Naive thymus-derived CD8-positive, alpha-beta T cell (primary cell): ENCODE measurements around the gene TGFBR3. TPM values are rescaled to one million over a fixed set of nuclear protein-coding genes. Genes with fewer than 3 reads are reported as not detected.

Source experiments
- ATAC-seq, 2 donors: fragments of 150-1000 bp; cut with Tn5 transposase in 1 of 2; sonication (Bioruptor Pico), chemical (Tn5 transposase) in 1 of 2; 1 replicate in 1 of 2; 2 replicates in 1 of 2; pipeline ENCODE4 v1.10.0; 2021; ENCODE audit warnings: mild to moderate bottlenecking in 2 of 2, moderate library complexity in 2 of 2
- POLR2A ChIA-PET: fragments of 350-600 bp; sonication (Branson Sonifier 250); formaldehyde crosslinking; loops from one replicate; lab custom pipeline; 2021; ENCODE audit warnings: antibody characterized with exemption; lab: Charles Lee
- DNase-seq, 10 donors: peaks; one replicate each; pipeline versions ENCODE4 v3.0.0 to v3.0.0-alpha.2; 2020 to 2022
- H3K27ac Mint-ChIP-seq, 10 donors: one replicate each; pipeline ENCODE4 v1.8.0; 2020 to 2022; ENCODE audit warnings: mild to moderate bottlenecking in 10 of 10, mixed read lengths in 10 of 10, moderate library complexity in 4 of 10, inconsistent platforms in 1 of 10
- H3K27me3 Mint-ChIP-seq, 5 donors: one replicate each; pipeline ENCODE4 v1.8.0; 2021 to 2022; ENCODE audit warnings: mixed read lengths in 5 of 5
- H3K36me3 Mint-ChIP-seq, 3 donors: one replicate each; pipeline ENCODE4 v1.8.0; 2020 to 2022; ENCODE audit warnings: mixed read lengths in 3 of 3, mild to moderate bottlenecking in 2 of 3, inconsistent platforms in 1 of 3
- H3K4me1 Mint-ChIP-seq, 4 donors: one replicate each; pipeline ENCODE4 v1.8.0; 2021 to 2022; ENCODE audit warnings: mixed read lengths in 4 of 4
- H3K4me3 Mint-ChIP-seq, 10 donors: one replicate each; pipeline ENCODE4 v1.8.0; 2020 to 2022; ENCODE audit warnings: mild to moderate bottlenecking in 10 of 10, mixed read lengths in 10 of 10, moderate library complexity in 6 of 10, inconsistent platforms in 1 of 10
- H3K9me3 Mint-ChIP-seq, 9 donors: one replicate each; pipeline ENCODE4 v1.8.0; 2020 to 2022; ENCODE audit warnings: mixed read lengths in 9 of 9, mild to moderate bottlenecking in 3 of 9, inconsistent platforms in 1 of 9, moderate library complexity in 1 of 9
- polyA plus RNA-seq, 3 donors: library from polyadenylated mRNA; unstranded; fragments of 300-500 nt; fragmentation: Illumina TruSeq; gene quantifications; one replicate each; pipeline ENCODE4 v1.2.3, GENCODE V29; 2021
- total RNA-seq, 8 experiments: library from RNA in 2 of 8; stranded (reverse) in 2 of 8; gene quantifications; one replicate each; pipeline ENCODE4 v1.2.3 and lab custom pipeline; 2021 to 2026

Gene TGFBR3
- total and polyA plus RNA-seq, 5 experiments from 2014 or later: 6.1 to 67.6 (median 11.6) TPM

- H3K27ac Mint-ChIP-seq: peak overlapping the region in 9 of 10 donors; percentile 30 to 100 (median 99)
- ATAC-seq: no peak
- H3K9me3 Mint-ChIP-seq: peaks cover 0 to 18% (median 0%) of the 10 kb centered on the region in 9 donors
- H3K27me3 Mint-ChIP-seq: no peaks in the 10 kb centered on the region
- DNase-seq: no peak
- H3K36me3 Mint-ChIP-seq: peaks cover 0 to 2% (median 0%) of the 10 kb centered on the region in 3 donors
- peak overlapping the region in 1 of 10 donors; percentile 23 for H3K4me3 Mint-ChIP-seq
- peaks cover 36 to 67% (median 54%) of the 10 kb centered on the region in 4 donors for H3K4me1 Mint-ChIP-seq
- POLR2A ChIA-PET: no interaction called here
Observed at GRCh38 chr1:91801496-91802115, 84.3 kb downstream of the TGFBR3 start.

GRCh38 chr1:91799863-91800262 lies 86.1 kb downstream of the TGFBR3 start:
- no peaks in the 10 kb centered on the region for H3K27me3 Mint-ChIP-seq
- H3K4me1 Mint-ChIP-seq: peaks cover 27 to 51% (median 42%) of the 10 kb centered on the region in 4 donors
- DNase-seq: no peak
- ATAC-seq: no peak
- POLR2A ChIA-PET: no interaction called here
- H3K36me3 Mint-ChIP-seq: peaks cover 0 to 6% (median 3%) of the 10 kb centered on the region in 3 donors
- peaks cover 0 to 18% (median 0%) of the 10 kb centered on the region in 9 donors for H3K9me3 Mint-ChIP-seq
- H3K27ac Mint-ChIP-seq: peak overlapping the region in 3 of 10 donors; percentile 26 to 72 (median 39)
- H3K4me3 Mint-ChIP-seq: no peak overlapping the region

- H3K27ac Mint-ChIP-seq: peak overlapping the region in 5 of 10 donors; percentile 26 to 72 (median 61)
- peaks cover 3 to 10% (median 4%) of the 10 kb centered on the region in 3 donors for H3K36me3 Mint-ChIP-seq
- POLR2A ChIA-PET: no interaction called here
- H3K4me1 Mint-ChIP-seq: peaks cover 21 to 45% (median 35%) of the 10 kb centered on the region in 4 donors
- peaks cover 0 to 18% (median 0%) of the 10 kb centered on the region in 9 donors for H3K9me3 Mint-ChIP-seq
- H3K4me3 Mint-ChIP-seq: no peak overlapping the region
- DNase-seq (no peak), ATAC-seq (no peak)
- no peaks in the 10 kb centered on the region for H3K27me3 Mint-ChIP-seq
Observed at GRCh38 chr1:91799159-91799558, 86.8 kb downstream of the TGFBR3 start.

GRCh38 chr1:91798740-91799139 lies 87.2 kb downstream of the TGFBR3 start:
- Mint-ChIP-seq H3K27ac (peak overlapping the region in 4 of 10 donors; percentile 54 to 87 (median 76)), H3K9me3 (peaks cover 0 to 15% (median 0%) of the 10 kb centered on the region in 9 donors), H3K27me3 (no peaks in the 10 kb centered on the region), H3K36me3 (peaks cover 3 to 10% (median 4%) of the 10 kb centered on the region in 3 donors), H3K4me1 (peaks cover 18 to 41% (median 31%) of the 10 kb centered on the region in 4 donors), H3K4me3 (no peak overlapping the region)
- POLR2A ChIA-PET: no interaction called here
- no peak for DNase-seq
- ATAC-seq: no peak

GRCh38 chr1:91798241-91798648 lies 87.7 kb downstream of the TGFBR3 start:
- Mint-ChIP-seq H3K36me3 (peaks cover 3 to 10% (median 4%) of the 10 kb centered on the region in 3 donors), H3K4me1 (peaks cover 15 to 37% (median 26%) of the 10 kb centered on the region in 4 donors), H3K27ac (peak overlapping the region in 6 of 10 donors; percentile 16 to 87 (median 66)), H3K9me3 (peaks cover 0 to 10% (median 0%) of the 10 kb centered on the region in 9 donors), H3K4me3 (no peak overlapping the region), H3K27me3 (no peaks in the 10 kb centered on the region)
- POLR2A ChIA-PET: no interaction called here
- DNase-seq (no peak), ATAC-seq (no peak)

- no peak for DNase-seq
- Mint-ChIP-seq H3K4me3 (no peak overlapping the region), H3K9me3 (peaks cover 0 to 2% (median 0%) of the 10 kb centered on the region in 9 donors), H3K36me3 (peaks cover 3 to 10% (median 4%) of the 10 kb centered on the region in 3 donors), H3K4me1 (peaks cover 10 to 31% (median 24%) of the 10 kb centered on the region in 4 donors), H3K27me3 (no peaks in the 10 kb centered on the region), H3K27ac (peak overlapping the region in 1 of 10 donors; percentile 25)
- no peak for ATAC-seq
- POLR2A ChIA-PET: no interaction called here
Observed at GRCh38 chr1:91797164-91797563, 88.8 kb downstream of the TGFBR3 start.

- DNase-seq: no peak
- Mint-ChIP-seq H3K4me1 (peaks cover 13 to 35% (median 30%) of the 10 kb centered on the region in 4 donors), H3K36me3 (peaks cover 3 to 10% (median 4%) of the 10 kb centered on the region in 3 donors), H3K27ac (peak overlapping the region in 2 of 10 donors; percentile 3 to 12), H3K4me3 (no peak overlapping the region), H3K27me3 (no peaks in the 10 kb centered on the region), H3K9me3 (peaks cover 0 to 2% (median 0%) of the 10 kb centered on the region in 9 donors)
- no peak for ATAC-seq
- POLR2A ChIA-PET: interaction anchor here (0.6 to 1.1 kb wide), 2 partner anchors 8 to 123 kb away, joined by 3 read pairs; no protein-coding TSS in a partner anchor
Observed at GRCh38 chr1:91796390-91796654, 89.6 kb downstream of the TGFBR3 start.

GRCh38 chr1:91795591-91796389 lies 90.2 kb downstream of the TGFBR3 start:
- H3K27me3 Mint-ChIP-seq: no peaks in the 10 kb centered on the region
- H3K27ac Mint-ChIP-seq: peak overlapping the region in 6 of 10 donors; percentile 2 to 40 (median 17)
- POLR2A ChIA-PET: interaction anchor here (0.6 to 1.1 kb wide), 2 partner anchors 9 to 122 kb away, joined by 3 read pairs; no protein-coding TSS in a partner anchor
- H3K4me1 Mint-ChIP-seq: peaks cover 18 to 40% (median 34%) of the 10 kb centered on the region in 4 donors
- ATAC-seq (no peak), DNase-seq (no peak)
- H3K4me3 Mint-ChIP-seq: no peak overlapping the region
- H3K9me3 Mint-ChIP-seq: peaks cover 0 to 2% (median 0%) of the 10 kb centered on the region in 9 donors
- H3K36me3 Mint-ChIP-seq: peaks cover 3 to 10% (median 4%) of the 10 kb centered on the region in 3 donors

GRCh38 chr1:91793877-91794276 lies 92.1 kb downstream of the TGFBR3 start:
- POLR2A ChIA-PET: interaction anchor here (0.7 to 1.3 kb wide), 2 partner anchors 10 to 14 kb away, joined by 3 read pairs; no protein-coding TSS in a partner anchor
- peaks cover 20 to 45% (median 40%) of the 10 kb centered on the region in 4 donors for H3K4me1 Mint-ChIP-seq
- H3K27ac Mint-ChIP-seq: no peak overlapping the region
- peaks cover 3 to 10% (median 4%) of the 10 kb centered on the region in 3 donors for H3K36me3 Mint-ChIP-seq
- no peak overlapping the region for H3K4me3 Mint-ChIP-seq
- H3K9me3 Mint-ChIP-seq: peaks cover 0 to 2% (median 0%) of the 10 kb centered on the region in 9 donors
- no peak for DNase-seq
- no peaks in the 10 kb centered on the region for H3K27me3 Mint-ChIP-seq
- no peak for ATAC-seq

GRCh38 chr1:91793189-91793588 lies 92.8 kb downstream of the TGFBR3 start:
- Mint-ChIP-seq H3K4me3 (no peak overlapping the region), H3K4me1 (peaks cover 16 to 41% (median 36%) of the 10 kb centered on the region in 4 donors), H3K9me3 (peaks cover 0 to 2% (median 0%) of the 10 kb centered on the region in 9 donors), H3K27me3 (no peaks in the 10 kb centered on the region), H3K27ac (peak overlapping the region in 5 of 10 donors; percentile 3 to 77 (median 63)), H3K36me3 (peaks cover 3 to 10% (median 4%) of the 10 kb centered on the region in 3 donors)
- ATAC-seq (no peak), DNase-seq (no peak)
- POLR2A ChIA-PET: interaction anchor here (0.7 to 1.3 kb wide), 2 partner anchors 10 to 19 kb away, joined by 3 read pairs; no protein-coding TSS in a partner anchor

- peaks cover 0 to 2% (median 0%) of the 10 kb centered on the region in 9 donors for H3K9me3 Mint-ChIP-seq
- ATAC-seq (no peak), DNase-seq (no peak)
- H3K36me3 Mint-ChIP-seq: peaks cover 3 to 10% (median 4%) of the 10 kb centered on the region in 3 donors
- no peaks in the 10 kb centered on the region for H3K27me3 Mint-ChIP-seq
- peak overlapping the region in 4 of 10 donors; percentile 23 to 65 (median 44) for H3K4me3 Mint-ChIP-seq
- peaks cover 16 to 43% (median 37%) of the 10 kb centered on the region in 4 donors for H3K4me1 Mint-ChIP-seq
- POLR2A ChIA-PET: interaction anchor here (1.9 kb wide), 1 partner anchor 12 kb away, joined by 11 read pairs; no protein-coding TSS in a partner anchor
- peak overlapping the region in 8 of 10 donors; percentile 9 to 88 (median 64) for H3K27ac Mint-ChIP-seq
Observed at GRCh38 chr1:91792489-91793071, 93.4 kb downstream of the TGFBR3 start.
